ENCODE measurements around the gene METAP1. TPM values are rescaled to one million over a fixed set of nuclear protein-coding genes. Genes with fewer than 3 reads are reported as not detected.
A peak's percentile ranks its signal among the peaks of the same experiment; 100 is the strongest.
"Not testable (repeated sequence)": the region's sequence is repeated elsewhere in the genome, so short reads cannot be mapped to it uniquely, and the experiment has no call there.

METAP1 gene
- total RNA-seq, 1 experiment from 2014 or later = 72.2 TPM

DNA sequence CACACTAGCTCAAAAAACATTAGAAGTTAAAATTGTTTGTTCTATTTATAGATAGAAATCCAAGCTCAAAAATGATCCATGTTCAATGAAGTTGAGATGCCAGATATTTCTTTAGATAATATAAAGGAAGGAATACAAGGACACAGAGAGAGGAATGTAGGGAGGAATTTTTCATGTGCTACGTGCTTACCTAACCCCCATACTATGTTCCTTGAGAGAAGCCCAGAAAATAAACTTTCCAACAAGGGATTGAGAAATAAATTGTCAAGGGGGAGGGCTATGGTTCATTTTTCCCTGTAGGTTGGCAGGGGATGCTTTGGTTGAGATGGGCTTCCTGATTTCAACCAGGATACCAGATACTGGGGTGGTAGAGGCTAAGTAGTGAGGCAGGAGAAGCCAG is 108.6 kb downstream of the METAP1 start:
- CTCF ChIA-PET = no interaction called here
- Histone ChIP-seq H3K4me3 (ENCODE audit: low read depth, low read length, poor library complexity, severe bottlenecking) (no peak overlapping the region), H3K36me3 (ENCODE audit: insufficient read depth, low read length, poor library complexity, severe bottlenecking) (no peaks in the 10 kb centered on the region), H3K4me1 (ENCODE audit: insufficient read depth, low read length, poor library complexity, severe bottlenecking) (peaks cover 4% of the 10 kb centered on the region), H3K27me3 (replicated peaks; ENCODE audit: insufficient read depth, low read depth, low read length, poor library complexity) (no peaks in the 10 kb centered on the region), H3K27ac (ENCODE audit: low read depth, low read length, poor library complexity, severe bottlenecking) (no peak overlapping the region), H3K9me3 (ENCODE audit: low read depth, low read length, poor library complexity, severe bottlenecking) (no peaks in the 10 kb centered on the region)
- POLR2A ChIA-PET (ENCODE audit: low non-redundant PET) = interaction anchor here (0.6 kb wide), 1 partner anchor 13 kb away, joined by 4 read pairs; no protein-coding TSS in a partner anchor
- BruUV-seq (replicated peaks) = no TSS peak
- TF ChIP-seq EZH2 (IDR thresholded peaks at IDR 0.05; ENCODE audit: borderline replicate concordance, low read depth, low read length, poor library complexity, severe bottlenecking) = no peak
- intact Hi-C loops (cut with micrococcal nuclease; ENCODE audit: unreplicated experiment) = no loop called here
- DNase-seq (ENCODE audit: low spot score) = no peak

DNA sequence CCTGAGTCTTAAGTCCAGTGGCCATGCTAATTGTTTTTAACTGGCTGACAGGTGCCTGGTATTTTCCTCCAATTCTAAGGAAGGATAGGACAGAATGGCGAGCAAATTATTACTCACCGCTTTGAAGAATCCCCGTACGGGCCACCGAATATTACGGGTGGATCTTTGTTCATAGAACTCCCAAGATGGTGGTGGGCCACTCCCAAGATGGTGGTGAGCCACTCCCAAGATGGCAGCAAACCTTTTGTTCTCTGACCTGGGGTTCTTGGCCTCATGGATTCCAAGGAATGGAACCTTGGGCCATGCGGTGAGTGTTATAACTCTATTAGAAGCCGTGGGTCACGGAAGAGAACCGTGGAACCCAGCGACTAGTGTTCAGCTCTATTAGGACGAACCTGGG is 113.8 kb downstream of the METAP1 start:
- BruUV-seq (replicated peaks); H3K36me3 ChIP-seq (ENCODE audit: insufficient read depth, low read length, poor library complexity, severe bottlenecking); H3K9me3 ChIP-seq (ENCODE audit: low read depth, low read length, poor library complexity, severe bottlenecking); POLR2A ChIA-PET (ENCODE audit: low non-redundant PET); CTCF ChIA-PET; H3K4me3 ChIP-seq (ENCODE audit: low read depth, low read length, poor library complexity, severe bottlenecking); intact Hi-C loops (cut with micrococcal nuclease; ENCODE audit: unreplicated experiment); DNase-seq (ENCODE audit: low spot score); H3K27me3 ChIP-seq (replicated peaks; ENCODE audit: insufficient read depth, low read depth, low read length, poor library complexity); H3K27ac ChIP-seq (ENCODE audit: low read depth, low read length, poor library complexity, severe bottlenecking); H3K4me1 ChIP-seq (ENCODE audit: insufficient read depth, low read length, poor library complexity, severe bottlenecking): not testable (repeated sequence)

Small RNAs within 50 kb of the gene (microRNA-seq; reads per million reads assigned to microRNA genes)
- 28.0 reads per million, percentile 48 among the genes with 10 or more reads in this experiment for gene MIR3684

Other genes with a start within 250 kb of the METAP1 start
- gene EIF4E, start 66.6 kb upstream of the METAP1 start, total RNA-seq (2021) = 154 and 179 TPM in 2 replicates
- gene ADH5, start 93.1 kb downstream of the METAP1 start, total RNA-seq (2021) = 220 and 223 TPM in 2 replicates
- gene ADH4, start 148.6 kb downstream of the METAP1 start, total RNA-seq (2021) = not detected in 2 replicates
- not detected in 2 replicates for gene ADH6, start 223.5 kb downstream of the METAP1 start, total RNA-seq (2021)

Data from A673 (cell line).